Fibroblast of lung (primary cell): ENCODE data around the gene SNCG.

ENCODE experiments used
- EZH2 ChIP-seq: IDR thresholded peaks from 2 replicates; pipeline ENCODE4 v1.5.1; 2012; ENCODE audit warnings: low read length, control low read depth, mild to moderate bottlenecking; ENCODE audit errors: missing control alignments
- TF ChIP-seq, protein P1 (sequence below), 2 donors: IDR thresholded peaks in 1 of 2; conservative IDR thresholded peaks in 1 of 2; 1 replicate in 1 of 2; 2 replicates in 1 of 2; pipeline ENCODE4 v1.5.1; 2011 to 2012; ENCODE audit warnings: low read length in 2 of 2, control low read depth in 1 of 2, inconsistent platforms in 1 of 2, low read depth in 1 of 2, mild to moderate bottlenecking in 1 of 2

DNA sequence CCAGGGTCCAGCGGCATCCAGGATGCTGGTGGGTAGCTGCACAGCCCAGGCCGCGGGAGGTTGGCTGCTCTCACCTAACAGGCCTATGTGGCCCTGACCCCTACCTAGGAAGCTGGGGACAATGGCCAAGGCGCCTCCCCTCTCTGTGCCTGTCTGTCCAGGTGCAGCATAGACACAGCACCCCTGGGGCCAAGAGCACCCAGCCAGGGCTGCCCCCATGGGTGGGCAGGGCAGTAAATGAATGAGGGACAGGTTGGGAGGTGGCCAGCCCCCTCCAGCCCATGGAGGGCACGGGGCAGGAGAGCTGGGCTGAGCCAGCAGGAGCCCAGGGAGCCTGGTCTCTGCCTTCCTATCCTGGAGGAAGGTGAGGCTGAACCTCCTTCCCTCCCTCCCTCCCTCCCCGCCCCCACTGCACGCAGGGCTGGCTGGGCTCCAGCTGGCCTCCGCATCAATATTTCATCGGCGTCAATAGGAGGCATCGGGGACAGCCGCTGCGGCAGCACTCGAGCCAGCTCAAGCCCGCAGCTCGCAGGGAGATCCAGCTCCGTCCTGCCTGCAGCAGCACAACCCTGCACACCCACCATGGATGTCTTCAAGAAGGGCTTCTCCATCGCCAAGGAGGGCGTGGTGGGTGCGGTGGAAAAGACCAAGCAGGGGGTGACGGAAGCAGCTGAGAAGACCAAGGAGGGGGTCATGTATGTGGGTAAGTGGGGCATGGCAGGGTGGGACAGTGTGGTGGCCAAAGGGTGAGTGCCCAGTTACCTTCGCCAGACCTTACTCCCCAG lies at the start of gene SNCG:
- TF ChIP-seq, protein P1, sequence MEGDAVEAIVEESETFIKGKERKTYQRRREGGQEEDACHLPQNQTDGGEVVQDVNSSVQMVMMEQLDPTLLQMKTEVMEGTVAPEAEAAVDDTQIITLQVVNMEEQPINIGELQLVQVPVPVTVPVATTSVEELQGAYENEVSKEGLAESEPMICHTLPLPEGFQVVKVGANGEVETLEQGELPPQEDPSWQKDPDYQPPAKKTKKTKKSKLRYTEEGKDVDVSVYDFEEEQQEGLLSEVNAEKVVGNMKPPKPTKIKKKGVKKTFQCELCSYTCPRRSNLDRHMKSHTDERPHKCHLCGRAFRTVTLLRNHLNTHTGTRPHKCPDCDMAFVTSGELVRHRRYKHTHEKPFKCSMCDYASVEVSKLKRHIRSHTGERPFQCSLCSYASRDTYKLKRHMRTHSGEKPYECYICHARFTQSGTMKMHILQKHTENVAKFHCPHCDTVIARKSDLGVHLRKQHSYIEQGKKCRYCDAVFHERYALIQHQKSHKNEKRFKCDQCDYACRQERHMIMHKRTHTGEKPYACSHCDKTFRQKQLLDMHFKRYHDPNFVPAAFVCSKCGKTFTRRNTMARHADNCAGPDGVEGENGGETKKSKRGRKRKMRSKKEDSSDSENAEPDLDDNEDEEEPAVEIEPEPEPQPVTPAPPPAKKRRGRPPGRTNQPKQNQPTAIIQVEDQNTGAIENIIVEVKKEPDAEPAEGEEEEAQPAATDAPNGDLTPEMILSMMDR (conservative IDR thresholded peaks at IDR 0.05 in 1 of 2, IDR thresholded peaks at IDR 0.05 in 1 of 2; ENCODE audit: low read depth in 1 of 2, low read length in 2 of 2) = no peak
- TF ChIP-seq EZH2 = no peak
